CD4-positive, alpha-beta T cell treated with Interferon gamma for 1 hour (primary cell): Measurements from ENCODE around the gene SLC2A5.
A peak's percentile ranks its signal among the peaks of the same experiment; 100 is the strongest.

Experiments used
- DNase-seq: peaks from one replicate; pipeline ENCODE4 v3.0.0-alpha.2; 2020

The SLC2A5 gene

DNA sequence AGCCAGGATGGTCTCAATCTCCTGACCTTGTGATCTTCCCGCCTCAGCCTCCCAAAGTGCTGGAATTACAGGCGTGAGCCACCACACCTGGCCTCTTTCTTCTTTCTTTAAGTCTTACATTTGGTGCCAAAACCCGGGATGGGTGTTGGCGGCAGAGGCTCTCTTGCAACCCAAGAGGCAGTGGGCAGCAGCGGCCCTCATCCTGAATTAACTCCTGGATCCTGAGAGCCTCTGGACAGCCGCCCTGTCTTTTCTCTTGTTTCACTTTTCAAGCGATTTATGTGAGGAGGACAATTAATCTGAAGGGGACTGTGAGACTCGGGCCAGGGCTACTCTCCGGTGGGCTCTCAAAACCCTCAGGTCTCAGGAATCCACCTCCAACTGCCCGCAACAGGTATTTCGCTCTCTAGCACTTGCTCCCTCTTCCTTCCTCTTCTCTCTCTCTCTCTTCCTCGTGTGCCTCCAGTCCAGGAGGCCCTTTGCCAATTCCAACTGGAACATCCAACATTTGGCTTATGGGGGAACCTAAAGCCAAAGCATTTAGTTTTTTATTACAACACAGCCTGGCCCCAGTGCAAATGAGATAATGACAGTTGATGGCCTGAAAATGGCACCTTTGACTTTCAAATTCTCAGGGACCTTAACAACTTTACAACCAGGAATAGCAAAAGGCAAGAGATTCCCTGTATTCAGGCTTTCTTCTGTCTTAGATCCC is 18.1 kb upstream of the SLC2A5 start:
- DNase-seq = no peak

DNA sequence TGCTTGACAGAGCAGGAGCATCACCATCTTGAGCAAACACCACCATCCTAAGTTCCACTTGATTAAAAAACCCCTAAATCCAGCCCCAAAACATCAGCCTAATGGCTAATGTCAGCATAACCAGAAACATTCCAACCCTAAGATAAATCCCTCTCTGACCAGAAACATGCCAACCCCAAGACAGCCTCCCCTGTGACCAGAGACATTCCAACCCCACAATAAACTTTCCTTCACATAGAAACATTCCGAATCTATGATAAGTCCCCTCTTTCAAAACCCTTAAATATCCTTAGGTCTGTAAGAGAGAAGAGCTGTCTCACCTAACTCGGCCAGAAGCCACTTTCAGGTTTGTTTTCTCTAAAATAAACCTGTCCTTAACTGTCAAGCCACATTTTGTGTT is 17.4 kb upstream of the SLC2A5 start:
- DNase-seq = no peak

DNA sequence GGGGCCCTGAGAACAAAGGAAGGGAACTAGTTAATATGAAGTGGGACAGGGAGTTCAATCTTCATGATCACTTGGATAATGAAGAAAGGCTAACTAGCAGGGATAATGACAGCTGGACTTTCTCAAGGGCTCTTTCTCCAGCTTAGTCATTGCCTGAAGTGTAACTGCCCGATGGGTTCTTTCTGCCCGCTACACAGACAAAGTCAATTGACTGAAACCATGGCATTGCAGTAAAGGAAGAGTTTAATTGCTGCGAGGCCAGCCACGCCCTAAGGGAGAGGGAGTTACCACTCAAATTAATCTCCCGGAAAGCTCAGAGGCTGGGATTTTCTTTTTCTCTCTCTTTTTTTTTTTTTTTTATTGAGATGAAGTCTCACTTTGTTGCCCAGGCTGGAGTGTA is 16.6 kb upstream of the SLC2A5 start:
- no peak for DNase-seq

DNA sequence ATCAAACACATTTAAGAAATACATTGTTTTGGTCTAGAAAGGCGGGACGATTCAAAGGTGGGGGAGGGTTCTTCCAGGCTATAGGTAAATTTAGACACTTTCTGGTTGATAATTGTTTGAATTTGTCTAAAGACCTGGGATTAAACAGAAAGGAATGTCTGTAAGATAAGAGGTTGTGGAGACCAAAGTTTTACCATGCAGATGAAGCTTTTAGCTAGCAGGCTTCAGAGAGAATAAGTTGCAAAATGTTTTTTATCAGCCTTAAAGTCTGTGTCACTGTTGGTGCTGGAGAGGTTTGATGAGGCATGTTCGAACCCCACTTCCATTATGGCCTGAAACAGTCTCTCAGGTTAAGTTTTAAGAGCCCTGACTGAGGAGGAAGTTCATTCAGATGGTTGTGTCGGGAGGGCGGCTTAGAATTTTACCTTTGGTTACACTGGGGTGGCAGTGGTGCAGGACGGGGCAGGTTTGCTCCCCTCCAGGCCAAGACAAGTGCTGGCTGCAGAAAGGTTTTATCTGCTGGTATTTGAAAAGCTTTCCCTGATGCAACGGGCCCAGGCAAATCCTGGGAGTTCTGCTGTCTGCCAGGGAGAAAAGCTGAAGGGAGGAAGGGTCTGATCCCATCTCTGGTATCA is 16.0 kb upstream of the SLC2A5 start:
- DNase-seq = no peak

DNA sequence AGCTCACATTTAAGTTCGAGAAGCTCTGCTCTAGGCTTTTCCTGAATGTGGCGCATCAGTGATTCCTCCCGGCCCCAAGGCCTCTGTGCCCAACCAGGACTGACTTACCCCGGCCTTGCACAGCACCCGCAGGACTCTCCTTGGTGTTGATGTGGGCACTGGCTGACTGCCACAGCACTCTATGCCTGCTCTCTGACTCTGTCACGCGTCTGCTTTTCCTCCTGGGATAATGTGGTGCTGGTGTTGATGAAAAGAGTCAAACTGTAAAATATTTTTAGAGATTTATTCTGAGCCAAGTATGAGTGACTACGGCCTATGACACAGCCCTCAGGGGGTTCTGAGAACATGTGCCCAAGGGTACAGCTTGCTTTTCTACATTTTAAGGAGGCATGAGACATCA is 15.5 kb upstream of the SLC2A5 start:
- no peak for DNase-seq

DNA sequence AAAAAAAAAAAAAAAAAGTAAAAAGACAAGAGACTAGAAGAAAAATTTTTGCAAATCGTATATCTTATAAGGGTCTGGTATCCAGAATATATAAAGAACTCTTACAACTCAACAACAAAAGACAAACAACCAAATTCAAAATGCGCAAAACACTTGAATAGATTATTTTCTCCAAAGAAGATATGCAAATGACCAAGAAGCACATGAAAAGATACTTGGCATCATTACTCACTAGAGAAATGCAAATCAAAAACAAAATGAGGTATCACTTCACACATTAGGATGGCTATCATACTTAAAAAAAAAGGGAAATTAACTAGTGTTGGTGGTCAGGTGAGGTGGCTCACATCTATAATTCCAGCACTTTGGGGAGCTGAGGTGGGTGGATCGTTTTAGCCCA is 12.0 kb upstream of the SLC2A5 start:
- DNase-seq = no peak

DNA sequence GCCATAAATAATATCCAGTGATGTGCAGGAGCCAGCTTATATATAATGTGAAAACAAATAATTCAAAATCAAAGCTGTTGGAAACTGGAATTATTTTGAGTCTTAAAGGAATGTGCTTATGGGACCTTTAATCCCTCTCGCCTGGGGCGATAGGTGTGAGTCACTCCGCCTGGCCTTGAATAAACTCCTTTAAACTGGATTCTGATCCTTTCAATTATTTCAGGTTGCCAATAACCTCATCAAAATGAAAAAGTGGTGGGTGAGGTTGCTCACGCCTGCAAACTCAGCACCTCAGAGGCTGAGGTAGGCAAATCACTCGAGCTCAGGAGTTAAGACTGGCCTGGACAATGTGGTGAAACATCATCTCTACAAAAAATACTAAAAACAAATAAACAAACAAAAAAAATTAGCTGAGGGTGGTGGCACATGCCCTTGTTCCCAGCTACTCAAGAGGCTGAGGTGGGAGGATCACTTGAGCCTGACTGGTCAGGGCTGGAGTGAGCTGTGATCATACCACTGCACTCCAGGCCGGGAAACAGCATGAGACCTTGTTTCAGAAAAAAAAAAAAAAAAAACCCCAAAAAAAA is 11.4 kb upstream of the SLC2A5 start:
- no peak for DNase-seq

DNA sequence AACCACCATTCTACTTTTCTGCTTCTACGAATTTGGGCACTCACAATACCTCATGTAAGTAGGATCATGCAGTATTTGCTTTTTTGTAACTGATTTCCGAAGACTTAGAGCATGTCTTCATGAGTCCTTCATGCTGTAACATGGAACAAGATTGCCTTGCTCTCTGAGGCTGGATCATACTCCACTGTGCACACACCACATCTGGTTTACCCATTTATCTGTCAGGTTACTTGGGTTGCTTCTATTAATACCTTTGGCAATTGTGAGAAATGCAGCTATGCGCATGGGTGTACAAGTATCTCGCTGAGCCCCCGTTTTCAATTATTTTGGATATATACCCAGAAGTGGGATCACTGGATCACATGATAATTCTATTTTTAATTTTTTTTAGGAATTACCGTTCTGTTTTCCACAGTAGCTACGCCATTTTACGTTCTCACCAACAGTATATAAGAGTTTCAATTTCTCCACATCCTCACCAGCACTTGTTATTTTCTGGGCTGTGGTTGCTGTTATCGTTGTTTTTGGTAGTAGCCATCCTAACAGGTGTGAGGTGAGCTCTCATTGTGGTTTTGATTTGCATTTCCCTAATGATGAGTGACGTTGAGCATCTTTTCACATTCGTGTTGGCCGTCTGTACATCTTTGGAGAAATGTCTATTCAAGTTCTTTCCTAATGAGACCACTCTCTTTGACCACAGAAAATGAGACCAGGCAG is 10.7 kb upstream of the SLC2A5 start:
- no peak for DNase-seq

DNA sequence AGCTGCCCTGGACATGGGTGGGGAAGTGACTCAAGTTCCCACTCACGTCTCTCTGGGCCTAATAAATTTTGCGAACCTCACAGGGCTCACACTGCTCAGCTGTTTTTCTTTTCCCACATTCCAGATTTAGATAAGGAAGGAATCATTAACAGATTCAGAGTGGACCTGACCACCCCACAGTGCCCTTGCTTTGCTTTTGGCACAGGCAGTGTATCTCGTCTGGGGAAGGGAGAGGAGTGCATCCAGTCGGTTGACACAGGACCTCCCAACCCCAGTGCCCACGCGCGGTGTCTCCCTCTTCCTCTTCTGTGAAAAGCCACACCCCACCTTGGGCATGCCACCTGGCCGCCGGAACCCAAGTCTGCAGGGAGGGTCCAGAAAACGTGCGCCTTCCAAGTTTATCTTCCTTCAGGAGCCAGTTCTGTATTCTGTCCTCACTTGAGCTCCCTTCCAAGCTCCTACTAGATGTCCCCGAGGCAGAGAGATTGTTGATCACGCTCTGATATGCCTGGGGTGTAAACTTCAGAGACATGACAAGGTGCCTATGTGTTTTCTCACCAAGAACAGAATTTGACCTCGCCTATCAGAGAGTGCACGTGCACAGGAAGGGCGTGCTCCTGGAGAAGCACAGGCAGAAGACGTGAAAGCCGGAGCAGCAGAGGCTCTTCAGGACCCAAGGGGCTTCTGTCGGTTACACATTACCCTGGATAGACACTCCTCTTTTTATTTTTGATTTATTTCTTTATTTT is 9.5 kb upstream of the SLC2A5 start:
- no peak for DNase-seq

DNA sequence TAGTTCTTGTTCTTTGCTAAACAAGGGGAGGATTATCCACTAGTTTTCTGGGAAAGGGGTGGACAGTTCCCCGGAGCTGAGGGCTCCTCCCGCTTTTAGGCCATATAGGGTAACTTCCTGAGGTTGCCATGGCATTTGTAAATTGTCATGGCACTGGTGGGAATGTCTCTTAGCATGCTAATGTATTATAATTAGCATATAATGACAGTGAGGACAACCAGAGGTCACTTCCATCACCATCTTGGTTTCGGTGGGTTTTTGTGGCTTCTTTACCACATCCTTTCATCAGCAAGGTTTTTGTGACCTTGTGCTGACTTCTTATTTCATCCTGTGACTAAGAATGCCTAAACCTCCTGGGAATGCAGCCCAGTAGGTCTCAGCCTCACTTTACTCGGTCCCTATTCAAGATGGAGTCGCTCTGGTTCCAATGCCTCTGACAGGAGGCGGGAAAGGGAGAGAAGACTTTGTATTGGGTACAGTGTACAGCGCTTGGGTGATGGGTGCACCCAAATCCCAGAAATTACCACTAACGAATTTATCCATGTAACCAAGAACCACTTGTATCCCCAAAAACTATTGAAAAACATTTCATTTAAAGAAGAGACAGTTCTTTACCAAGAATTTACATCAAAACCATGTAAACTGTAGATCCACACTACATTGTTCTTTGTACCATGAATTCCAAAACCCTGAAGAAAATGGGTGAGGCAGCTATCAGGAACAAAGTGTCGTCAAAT is 8.7 kb upstream of the SLC2A5 start:
- DNase-seq = peak; percentile 15

DNA sequence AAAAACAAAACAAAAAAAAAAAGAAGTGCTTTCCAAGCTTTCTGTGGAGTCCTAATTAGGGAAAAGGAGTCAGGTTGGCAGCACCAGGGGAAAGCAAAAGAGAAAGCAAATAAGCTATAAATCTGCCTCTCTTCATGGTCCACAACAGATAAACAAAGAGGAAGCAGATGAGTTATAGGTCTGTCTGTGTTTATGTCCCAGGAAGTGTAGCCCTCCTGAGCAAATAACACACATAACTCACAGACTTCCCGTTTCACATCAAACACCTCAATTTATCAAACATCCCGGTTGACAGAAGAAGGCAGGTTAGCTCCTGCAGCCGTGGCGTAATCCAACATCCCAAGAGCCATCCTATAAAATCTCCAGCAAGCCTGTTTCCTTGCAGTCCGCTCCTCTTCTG is 5.6 kb upstream of the SLC2A5 start:
- no peak for DNase-seq

DNA sequence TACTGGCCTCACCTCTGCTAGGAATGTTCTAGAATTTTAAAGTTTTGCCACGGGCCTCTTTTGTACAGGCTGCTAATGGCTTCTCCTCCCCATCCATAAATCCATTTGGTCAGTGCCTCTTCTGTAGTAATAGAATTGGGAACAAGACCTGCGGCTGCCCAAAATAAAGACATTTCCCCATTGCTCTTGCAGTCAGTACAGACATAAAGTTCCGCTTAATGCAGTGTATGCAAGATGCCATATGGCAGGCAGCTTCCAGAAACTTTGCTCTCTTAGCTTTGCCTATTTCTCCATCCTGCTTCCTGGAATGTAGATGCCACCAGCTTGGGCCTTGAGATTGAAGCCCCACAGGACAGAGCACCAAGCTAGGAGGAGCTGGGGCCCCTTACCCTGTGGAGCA is 3.7 kb upstream of the SLC2A5 start:
- no peak for DNase-seq

DNA sequence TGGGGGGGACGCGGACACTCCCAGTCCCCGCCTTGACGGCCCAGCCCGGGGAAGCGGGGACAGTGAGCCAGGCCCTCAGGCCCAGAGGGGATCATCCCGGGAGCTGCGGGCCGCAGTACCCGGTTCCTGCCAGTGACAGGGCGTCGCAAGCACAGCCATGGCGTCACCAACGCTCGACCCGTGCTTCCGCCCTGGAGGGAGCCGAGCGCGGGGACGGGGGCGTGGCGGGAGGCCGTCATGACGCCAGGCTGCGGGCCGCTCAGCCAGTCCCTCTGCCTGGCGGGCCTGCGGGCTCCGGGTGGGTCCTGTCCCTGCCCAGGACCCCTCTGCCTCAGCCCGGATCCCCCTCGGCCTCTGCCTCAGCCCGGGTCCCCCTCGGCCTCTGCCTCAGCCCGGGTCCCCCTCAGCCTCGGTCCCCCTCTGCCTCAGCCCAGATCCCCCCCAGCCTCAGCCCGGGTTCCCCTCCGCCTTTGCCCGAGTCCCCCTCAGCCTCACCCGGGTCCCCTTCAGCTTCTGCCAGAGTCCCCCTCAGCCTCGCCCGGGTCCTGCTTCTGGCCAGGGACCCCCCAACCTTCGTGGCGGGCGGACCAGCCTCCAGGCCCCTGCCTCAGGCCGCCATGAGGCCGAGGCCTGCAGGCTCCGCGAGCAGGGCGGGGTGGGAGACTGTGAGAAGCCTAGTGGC is 2.3 kb upstream of the SLC2A5 start:
- no peak for DNase-seq

DNA sequence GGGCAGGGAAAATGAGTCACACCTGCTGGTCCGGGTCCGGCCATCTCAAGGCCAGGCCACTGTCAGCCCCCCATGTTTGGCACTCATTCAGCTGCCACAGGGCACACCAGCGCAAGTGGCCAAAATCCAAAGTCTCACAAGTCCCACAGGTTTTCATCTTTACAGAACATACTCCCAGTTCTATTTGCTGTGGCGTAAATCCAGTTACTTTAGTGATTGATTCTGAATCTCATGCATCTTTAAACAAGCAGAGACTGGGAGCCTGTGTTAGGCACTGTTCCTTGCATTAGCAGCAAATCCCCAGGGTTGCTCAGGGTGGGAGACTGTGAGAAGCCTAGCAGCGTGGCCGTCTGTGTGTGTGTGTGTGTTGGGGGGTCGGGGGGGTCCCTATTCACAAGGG is 1.1 kb upstream of the SLC2A5 start:
- no peak for DNase-seq

DNA sequence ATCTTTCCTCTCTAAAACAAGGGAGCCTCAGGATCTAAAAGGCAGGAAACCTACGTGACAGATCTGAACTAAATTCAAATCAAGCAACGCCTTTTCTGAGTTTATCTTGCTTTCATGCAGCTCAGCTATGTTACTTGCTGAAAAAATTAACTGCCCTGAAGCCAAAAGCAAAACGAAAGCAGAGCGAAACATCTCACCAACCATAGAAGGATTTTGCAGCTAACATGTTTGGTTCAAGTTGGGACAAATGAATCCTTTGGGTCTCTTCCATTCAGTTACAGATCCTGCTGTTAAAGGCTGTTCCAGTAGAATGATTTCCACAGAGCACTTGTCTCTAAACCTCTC is 482 bp downstream of the SLC2A5 start:
- DNase-seq = no peak

DNA sequence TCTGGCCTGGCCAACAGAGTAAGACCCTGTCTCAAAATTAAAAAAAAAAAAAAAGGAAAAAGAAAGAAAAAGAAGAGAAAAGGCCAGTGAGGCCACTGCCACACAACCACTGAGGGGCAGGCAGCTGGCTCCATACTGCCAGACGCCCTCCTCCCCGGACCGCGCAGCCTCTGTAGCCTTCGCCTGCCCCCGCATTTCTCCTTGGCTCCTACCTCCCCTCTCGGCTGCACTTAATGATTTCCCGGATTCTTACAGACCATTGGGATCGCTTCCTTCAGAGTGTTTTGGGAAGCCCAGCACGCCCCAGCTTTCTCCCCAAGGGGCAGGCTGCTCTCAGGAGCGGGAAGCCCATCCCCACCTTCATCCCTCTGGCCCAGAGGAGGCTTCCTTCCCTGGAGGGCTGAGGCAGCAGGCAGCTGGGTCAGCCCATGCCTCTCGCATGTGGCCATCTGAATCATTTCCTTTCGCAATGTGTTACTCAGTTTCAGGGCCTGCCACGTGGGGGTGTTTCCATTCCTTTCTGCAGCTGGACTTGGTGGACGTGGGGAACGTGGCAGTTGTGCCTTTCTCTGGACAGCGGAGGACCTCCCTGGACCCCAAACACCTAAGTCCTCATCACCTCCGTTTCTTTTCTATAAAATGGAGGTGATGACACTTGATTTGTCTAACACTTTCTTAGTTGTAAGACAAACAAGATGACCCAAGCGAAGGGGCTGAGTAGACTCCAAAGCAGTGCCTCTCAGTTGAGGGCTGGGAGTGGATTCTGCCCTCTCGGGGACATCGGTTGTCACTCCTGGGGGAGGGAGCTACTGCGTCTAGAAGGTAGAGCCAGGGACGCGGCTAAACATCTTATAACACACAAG is 2.3 kb downstream of the SLC2A5 start:
- DNase-seq = peak; percentile 48

DNA sequence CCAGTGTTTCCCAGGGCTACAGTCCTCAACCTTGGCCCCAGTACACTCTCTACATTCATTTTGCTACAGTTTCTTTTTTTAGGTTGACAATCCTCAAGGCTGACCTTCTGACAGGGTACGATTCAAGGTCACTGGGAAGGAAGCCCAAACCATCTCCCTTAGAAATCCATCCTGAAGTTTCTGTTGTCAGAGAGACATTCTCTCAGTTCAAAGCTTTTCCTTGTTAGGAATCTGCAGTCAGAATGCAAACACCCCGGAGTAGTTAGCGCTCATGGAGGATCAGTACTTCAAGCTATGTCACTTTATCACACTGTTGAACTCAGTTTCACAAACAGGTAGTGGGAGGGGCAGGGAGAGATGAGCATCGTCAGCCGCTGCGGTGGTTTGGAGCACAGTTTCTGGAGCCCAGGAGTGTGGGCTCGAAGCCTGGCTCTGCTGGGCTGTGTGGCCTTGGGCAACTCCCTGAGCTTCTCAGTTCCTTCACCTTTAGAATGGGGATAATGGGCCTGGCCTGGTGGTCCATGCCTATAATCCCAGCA is 4.2 kb downstream of the SLC2A5 start:
- DNase-seq = no peak

DNA sequence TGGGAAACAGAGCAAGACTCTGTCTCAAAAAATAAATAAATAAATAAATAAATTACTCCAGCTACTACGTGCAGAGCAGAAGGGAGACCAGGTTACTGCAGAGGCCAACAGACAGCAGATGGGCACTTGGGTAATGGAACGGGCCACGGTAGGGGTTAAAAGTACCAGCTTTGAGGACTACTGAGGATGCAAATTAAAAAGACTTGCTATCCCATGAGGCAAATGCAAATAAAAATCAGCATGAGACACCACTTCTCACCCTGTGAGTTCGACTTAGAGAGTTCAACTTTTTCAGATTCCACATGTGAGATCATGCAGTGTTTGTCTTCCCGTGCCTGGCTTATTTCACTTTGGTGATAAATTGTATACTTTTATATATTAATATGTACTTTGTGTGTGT is 6.6 kb downstream of the SLC2A5 start:
- no peak for DNase-seq

DNA sequence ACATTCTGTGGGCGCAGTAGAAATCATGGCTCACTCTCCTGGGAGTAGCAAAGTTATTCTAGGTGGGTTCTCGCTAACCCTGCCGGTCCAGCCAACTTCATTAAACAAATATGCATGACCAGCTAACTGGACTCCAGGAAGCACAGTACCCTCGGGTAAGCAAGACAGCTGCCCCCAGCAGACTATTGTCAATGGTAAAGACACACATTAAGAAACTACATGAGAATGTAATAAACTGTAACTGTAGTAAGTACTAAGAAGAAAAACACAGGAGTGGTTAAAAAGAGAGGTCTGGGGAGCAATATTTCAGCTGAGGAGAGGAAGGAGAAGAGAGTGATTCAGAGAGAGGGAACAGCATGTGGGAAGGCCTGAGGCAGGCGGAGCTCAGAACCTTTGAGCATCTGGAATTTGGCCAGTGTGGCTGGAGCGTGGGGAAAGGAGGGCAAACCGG is 7.4 kb downstream of the SLC2A5 start:
- no peak for DNase-seq

DNA sequence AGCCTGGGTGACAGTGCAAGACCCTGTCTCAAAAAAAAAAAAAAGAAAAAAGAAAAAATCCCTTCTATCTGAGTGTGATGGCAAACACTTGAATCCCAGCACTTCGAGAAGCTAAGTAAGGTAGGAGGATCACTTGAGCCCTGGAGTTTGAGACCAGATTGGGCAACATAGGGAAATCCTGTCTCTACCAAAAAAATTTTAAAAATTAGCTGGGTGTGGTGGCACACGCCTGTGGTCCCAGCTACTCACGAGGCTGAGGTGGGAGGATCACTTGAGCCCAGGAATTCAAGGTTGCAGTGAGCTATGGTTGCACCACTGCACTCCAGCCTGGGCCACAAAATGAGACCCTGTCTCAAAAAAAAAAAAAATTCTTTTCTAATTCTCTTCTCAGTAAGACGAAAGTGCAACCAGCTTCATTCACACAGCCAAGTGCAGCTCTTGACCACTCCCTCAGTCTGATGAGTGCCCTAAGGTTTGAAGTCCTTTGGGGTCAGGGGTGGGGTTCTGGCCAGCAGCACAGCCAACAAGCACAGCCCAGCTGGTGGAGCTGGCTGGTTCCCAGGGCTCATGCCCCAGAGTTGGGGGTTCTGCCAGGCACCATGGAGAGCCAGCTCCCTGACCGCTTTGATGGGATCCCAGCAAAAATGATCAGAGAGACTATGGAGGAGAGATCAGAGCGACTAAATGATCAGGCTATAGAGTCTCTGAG is 8.0 kb downstream of the SLC2A5 start:
- DNase-seq = no peak
